Osteoblast (primary cell): ENCODE measurements around the gene ENGASE. TPM values are rescaled to one million over a fixed set of nuclear protein-coding genes. Genes with fewer than 3 reads are reported as not detected.

Source experiments
- DNase-seq: peaks from one replicate; pipeline ENCODE4 v3.0.0; 2011; ENCODE audit warnings: low spot score, mixed read lengths; ENCODE audit not compliant: insufficient read length; ENCODE audit errors: missing footprints
- H2AFZ ChIP-seq: 2 replicates; pipeline ENCODE4 v1.6.0; 2011; ENCODE audit warnings: mild to moderate bottlenecking, low read length
- H3K27ac ChIP-seq: 2 replicates; pipeline ENCODE4 v1.5.1; 2011; ENCODE audit warnings: mild to moderate bottlenecking, low read depth, low read length, moderate library complexity
- H3K27me3 ChIP-seq: 2 replicates; pipeline ENCODE4 v1.6.0; 2012; ENCODE audit warnings: mild to moderate bottlenecking, control low read depth, inconsistent platforms, low read length, moderate library complexity; ENCODE audit not compliant: insufficient read depth
- H3K36me3 ChIP-seq: 2 replicates; pipeline ENCODE4 v1.5.1; 2011; ENCODE audit warnings: mild to moderate bottlenecking, low read length, control low read depth, moderate library complexity; ENCODE audit not compliant: insufficient read depth
- H3K4me1 ChIP-seq: 2 replicates; pipeline ENCODE4 v1.5.1; 2011; ENCODE audit warnings: mild to moderate bottlenecking, low read length, control low read depth, moderate library complexity; ENCODE audit not compliant: insufficient read depth
- H3K4me2 ChIP-seq: 2 replicates; pipeline ENCODE4 v1.6.0; 2011; ENCODE audit warnings: mild to moderate bottlenecking, low read length; ENCODE audit not compliant: insufficient read depth
- H3K4me3 ChIP-seq: fragments of 200-600 bp; sonication (generic); 3 replicates; pipeline ENCODE4 v1.5.1; 2012; ENCODE audit warnings: mild to moderate bottlenecking, low read length, inconsistent platforms; ENCODE audit not compliant: insufficient read depth
- H3K79me2 ChIP-seq: 2 replicates; pipeline ENCODE4 v1.6.0; 2012; ENCODE audit warnings: mild to moderate bottlenecking, low read length, control low read depth, inconsistent platforms; ENCODE audit not compliant: insufficient read depth
- H3K9me3 ChIP-seq: 2 replicates; pipeline ENCODE4 v1.5.1; 2011; ENCODE audit warnings: low read depth, low read length, control low read depth
- H4K20me1 ChIP-seq: 2 replicates; pipeline ENCODE4 v1.6.0; 2012; ENCODE audit warnings: mild to moderate bottlenecking, low read length, control low read depth; ENCODE audit not compliant: insufficient read depth
- total RNA-seq: library from RNA; depleted of rRNA; stranded (reverse); fragments of >200 nt; gene quantifications from 2 replicates; pipeline ENCODE4 v1.2.3, GENCODE V29; 2012
- TF ChIP-seq, protein P1 (sequence below): IDR thresholded peaks from 2 replicates; pipeline ENCODE4 v1.5.1; 2011; ENCODE audit warnings: mild to moderate bottlenecking, low read depth, low read length, moderate library complexity; ENCODE audit errors: extremely low read depth

ENGASE gene
- total RNA-seq, 1 donor, result 14.5 TPM

DNA sequence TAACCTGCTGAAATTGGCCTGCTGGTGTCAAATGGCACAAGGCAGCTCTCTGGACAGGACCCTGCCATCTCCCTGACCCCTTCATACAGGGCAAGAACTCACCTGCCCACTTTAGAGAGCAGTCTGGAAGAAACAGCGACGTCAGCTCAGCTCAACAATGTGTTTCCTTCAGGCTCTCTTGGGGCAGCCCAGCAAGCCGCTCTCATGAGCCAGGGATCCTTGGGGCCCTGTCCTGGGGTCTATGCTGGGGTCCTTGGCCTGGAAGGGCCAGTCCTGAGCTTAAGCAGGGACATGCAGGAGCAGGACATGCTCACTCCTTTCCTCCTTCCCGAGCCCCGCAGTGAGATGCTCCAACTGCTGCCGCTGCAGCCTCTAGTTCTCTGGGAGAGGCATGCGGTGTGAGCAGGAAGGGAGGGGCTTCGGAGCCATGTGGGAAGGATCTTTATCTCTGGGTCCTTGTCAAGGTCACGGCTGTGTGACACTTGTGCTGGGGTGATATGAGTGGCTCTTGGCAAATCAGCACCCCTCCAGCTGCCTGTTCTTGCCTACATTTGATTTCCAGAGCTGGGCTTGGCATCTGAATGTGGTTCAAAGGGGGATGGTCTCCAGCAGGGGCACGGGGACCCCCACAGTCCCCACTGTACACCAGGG, 47.2 kb upstream of the ENGASE start:
- TF ChIP-seq, protein P1, sequence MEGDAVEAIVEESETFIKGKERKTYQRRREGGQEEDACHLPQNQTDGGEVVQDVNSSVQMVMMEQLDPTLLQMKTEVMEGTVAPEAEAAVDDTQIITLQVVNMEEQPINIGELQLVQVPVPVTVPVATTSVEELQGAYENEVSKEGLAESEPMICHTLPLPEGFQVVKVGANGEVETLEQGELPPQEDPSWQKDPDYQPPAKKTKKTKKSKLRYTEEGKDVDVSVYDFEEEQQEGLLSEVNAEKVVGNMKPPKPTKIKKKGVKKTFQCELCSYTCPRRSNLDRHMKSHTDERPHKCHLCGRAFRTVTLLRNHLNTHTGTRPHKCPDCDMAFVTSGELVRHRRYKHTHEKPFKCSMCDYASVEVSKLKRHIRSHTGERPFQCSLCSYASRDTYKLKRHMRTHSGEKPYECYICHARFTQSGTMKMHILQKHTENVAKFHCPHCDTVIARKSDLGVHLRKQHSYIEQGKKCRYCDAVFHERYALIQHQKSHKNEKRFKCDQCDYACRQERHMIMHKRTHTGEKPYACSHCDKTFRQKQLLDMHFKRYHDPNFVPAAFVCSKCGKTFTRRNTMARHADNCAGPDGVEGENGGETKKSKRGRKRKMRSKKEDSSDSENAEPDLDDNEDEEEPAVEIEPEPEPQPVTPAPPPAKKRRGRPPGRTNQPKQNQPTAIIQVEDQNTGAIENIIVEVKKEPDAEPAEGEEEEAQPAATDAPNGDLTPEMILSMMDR, result no peak

GRCh38 chr17:79027925-79028491, 46.6 kb upstream of the ENGASE start:
- Histone ChIP-seq H2AFZ (peak overlapping the region; percentile 53), H3K9me3 (no peaks in the 10 kb centered on the region), H3K27me3 (peaks cover 39% of the 10 kb centered on the region), H3K36me3 (no peaks in the 10 kb centered on the region), H4K20me1 (no peaks in the 10 kb centered on the region), H3K27ac (peak overlapping the region; percentile 46), H3K4me3 (peak overlapping the region; percentile 53), H3K4me1 (peaks cover 41% of the 10 kb centered on the region), H3K79me2 (no peaks in the 10 kb centered on the region), H3K4me2 (peak overlapping the region; percentile 80)
- peak; percentile 92 for DNase-seq
- TF ChIP-seq, protein P1, result no peak

More for the DNA sequence above, 47.2 kb upstream of the ENGASE start:
- Histone ChIP-seq H4K20me1 (no peaks in the 10 kb centered on the region), H3K79me2 (no peaks in the 10 kb centered on the region), H3K27me3 (peaks cover 41% of the 10 kb centered on the region), H3K4me1 (peaks cover 41% of the 10 kb centered on the region), H3K36me3 (no peaks in the 10 kb centered on the region), H2AFZ (peak overlapping the region; percentile 53), H3K9me3 (no peaks in the 10 kb centered on the region), H3K4me2 (peak overlapping the region; percentile 80), H3K4me3 (peak overlapping the region; percentile 53), H3K27ac (peak overlapping the region; percentile 46)
- DNase-seq, result peak; percentile 68

DNA sequence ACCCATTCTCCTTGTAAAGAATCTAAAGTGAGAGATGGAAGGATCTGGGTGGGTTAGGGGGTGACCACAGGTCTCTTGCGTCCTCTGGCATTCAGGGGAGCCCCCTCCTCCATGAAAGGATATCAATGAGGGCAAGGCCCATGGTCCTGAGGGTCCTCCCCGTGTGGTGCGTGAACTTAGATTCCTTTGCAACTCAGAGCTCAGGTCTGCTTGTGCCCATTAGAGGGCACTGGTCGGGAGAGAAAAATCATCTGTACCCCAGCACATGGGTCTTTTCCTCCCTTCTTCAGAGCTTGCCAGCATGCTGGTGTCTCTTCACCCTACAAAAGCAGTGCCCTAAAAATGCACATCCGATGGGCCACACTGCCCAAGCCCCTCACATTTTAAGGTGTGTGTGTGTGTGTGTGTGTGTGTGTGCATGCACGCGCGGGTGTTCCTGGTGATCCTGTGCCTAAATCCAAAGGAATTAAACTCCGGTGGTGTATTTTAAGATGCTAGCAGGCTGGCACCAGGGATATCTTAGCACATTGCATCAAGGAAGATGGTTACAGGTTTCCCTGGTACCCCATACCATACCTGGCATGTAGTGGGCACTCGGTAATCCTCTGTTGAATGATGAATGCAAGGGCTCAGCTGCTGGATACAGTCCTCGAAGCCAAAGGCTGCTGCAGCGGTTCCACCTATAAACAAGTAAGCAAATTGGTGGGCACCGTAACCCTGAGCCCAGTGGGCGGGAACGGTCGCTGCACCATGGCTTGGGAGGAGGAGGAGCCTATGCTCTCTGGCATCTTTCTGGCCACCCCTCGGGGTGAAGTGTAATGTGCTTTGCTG, 45.9 kb upstream of the ENGASE start:
- H2AFZ ChIP-seq, result no peak overlapping the region
- H3K9me3 ChIP-seq, result no peaks in the 10 kb centered on the region
- peak; percentile 90 for DNase-seq
- peak overlapping the region; percentile 53 for H3K4me3 ChIP-seq
- H3K27me3 ChIP-seq, result peaks cover 35% of the 10 kb centered on the region
- H3K79me2 ChIP-seq, result no peaks in the 10 kb centered on the region
- H3K27ac ChIP-seq, result no peak overlapping the region
- peak overlapping the region; percentile 80 for H3K4me2 ChIP-seq
- H4K20me1 ChIP-seq, result no peaks in the 10 kb centered on the region
- H3K4me1 ChIP-seq, result peaks cover 41% of the 10 kb centered on the region
- TF ChIP-seq, protein P1, result peak; percentile 47
- no peaks in the 10 kb centered on the region for H3K36me3 ChIP-seq
